Nucleus accumbens (tissue), 56 donors: ENCODE data around the gene SYCP2L.
A peak's percentile ranks its signal among the peaks of the same experiment; 100 is the strongest.
"Not testable (repeated sequence)": the region's sequence is repeated elsewhere in the genome, so short reads cannot be mapped to it uniquely, and the experiment has no call there.

Source experiments
- DNase-seq, 56 donors: peaks; one replicate each; lab custom pipeline; 2025; lab: John Stamatoyannopoulos, UW

SYCP2L gene

GRCh38 chr6:10886691-10887502 lies at the start of gene SYCP2L:
SYCP2L (plus strand) TSS chr6:10887052; CDS start chr6:10887127, 75 bp downstream.
- no peak for DNase-seq

GRCh38 chr6:10837622-10837994 lies 49.2 kb upstream of the SYCP2L start:
- peak in 2 of 56 donors; percentile 18 to 22 for DNase-seq

GRCh38 chr6:10837995-10838793 lies 48.7 kb upstream of the SYCP2L start, which contains the start of gene MAK:
MAK (minus strand) TSS chr6:10838539; CDS start chr6:10830648, 7,891 bp downstream.
- DNase-seq: peak; percentile 12 to 86 (median 66)

GRCh38 chr6:10838794-10839333 lies 48.0 kb upstream of the SYCP2L start:
- DNase-seq: no peak

GRCh38 chr6:10843554-10843953 lies 43.3 kb upstream of the SYCP2L start:
- DNase-seq: no peak

GRCh38 chr6:10847684-10848083 lies 39.2 kb upstream of the SYCP2L start:
- DNase-seq: no peak

GRCh38 chr6:10849901-10850300 lies 37.0 kb upstream of the SYCP2L start:
- no peak for DNase-seq

GRCh38 chr6:10850728-10851127 lies 36.1 kb upstream of the SYCP2L start:
- DNase-seq: no peak

GRCh38 chr6:10852361-10852960 lies 34.4 kb upstream of the SYCP2L start:
- no peak for DNase-seq

- DNase-seq: not testable (repeated sequence)
These were observed 33.0 kb upstream of the SYCP2L start for GRCh38 chr6:10853849-10854300.

- no peak for DNase-seq
These were observed 31.8 kb upstream of the SYCP2L start for GRCh38 chr6:10854922-10855632.

- DNase-seq: no peak
These were observed 29.6 kb upstream of the SYCP2L start for GRCh38 chr6:10857259-10857658.

- DNase-seq: no peak
These were observed 25.8 kb upstream of the SYCP2L start for GRCh38 chr6:10861086-10861485.

- no peak for DNase-seq
These were observed 24.5 kb upstream of the SYCP2L start for GRCh38 chr6:10862361-10862760.

GRCh38 chr6:10863031-10863430 lies 23.8 kb upstream of the SYCP2L start:
- DNase-seq: not testable (repeated sequence)

- not testable (repeated sequence) for DNase-seq
These were observed 20.1 kb upstream of the SYCP2L start for GRCh38 chr6:10866709-10867108.

- no peak for DNase-seq
These were observed 18.9 kb upstream of the SYCP2L start for GRCh38 chr6:10867952-10868351.

- no peak for DNase-seq
These were observed 13.5 kb upstream of the SYCP2L start for GRCh38 chr6:10873374-10873773.

GRCh38 chr6:10874207-10874606 lies 12.6 kb upstream of the SYCP2L start:
- DNase-seq: no peak

GRCh38 chr6:10875026-10875425 lies 11.8 kb upstream of the SYCP2L start:
- DNase-seq: no peak
